ENCODE measurements around the gene GRIK3.

The GRIK3 gene

DNA sequence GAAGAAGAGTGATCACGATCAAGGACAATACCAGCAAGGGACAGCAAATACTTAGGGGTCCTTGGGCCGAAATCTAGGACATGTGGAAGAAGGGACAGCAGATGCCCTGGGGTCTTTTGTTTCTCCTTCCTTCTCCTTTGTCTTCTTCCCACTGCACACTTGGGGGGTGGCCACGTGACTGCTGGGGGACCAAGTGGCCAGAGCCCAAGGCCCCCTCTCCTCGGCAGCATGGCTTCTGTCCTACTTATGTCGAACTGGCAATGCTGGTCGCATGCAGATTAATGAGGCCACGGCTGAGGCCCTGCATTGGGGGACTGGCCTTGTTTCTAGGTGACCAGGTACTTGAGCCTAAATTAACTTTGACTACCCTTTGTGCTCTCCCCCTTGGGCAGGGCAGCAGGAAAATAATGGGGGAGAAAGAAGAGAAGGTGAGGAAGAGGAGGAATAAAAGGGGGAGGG lies 83.0 kb downstream of the GRIK3 start:
- Histone ChIP-seq H3K79me2 (ENCODE audit: insufficient read depth, low read length) (no peaks in the 10 kb centered on the region), H3K4me2 (ENCODE audit: low read depth, low read length, poor library complexity, severe bottlenecking) (no peak overlapping the region), H4K20me1 (ENCODE audit: insufficient read depth, low read length, poor library complexity, severe bottlenecking) (no peaks in the 10 kb centered on the region), H3K4me1 (ENCODE audit: insufficient read depth, low read length, poor library complexity, severe bottlenecking) (no peaks in the 10 kb centered on the region), H2AFZ (ENCODE audit: low read length) (no peak overlapping the region), H3K9ac (ENCODE audit: low read depth, low read length, poor library complexity, severe bottlenecking) (no peak overlapping the region), H3K4me3 (ENCODE audit: low read length, poor library complexity, severe bottlenecking) (no peak overlapping the region), H3K27me3 (ENCODE audit: insufficient read depth, low read length, poor library complexity, severe bottlenecking) (no peaks in the 10 kb centered on the region), H3K9me3 (ENCODE audit: insufficient read depth, low read depth, low read length) (no peaks in the 10 kb centered on the region), H3K36me3 (ENCODE audit: insufficient read depth, low read length) (no peaks in the 10 kb centered on the region), H3F3A (ENCODE audit: low read depth) (no peaks in the 10 kb centered on the region), H3K9me2 (replicated peaks; ENCODE audit: low read depth, low read length) (no peaks in the 10 kb centered on the region)
- TF ChIP-seq CTCF (conservative IDR thresholded peaks at IDR 0.05; ENCODE audit: low read length) (no peak), EZH2phosphoT487 (IDR thresholded peaks at IDR 0.05; ENCODE audit: borderline replicate concordance) (no peak)

- no peaks in the 10 kb centered on the region for H3K9me3 ChIP-seq (ENCODE audit: insufficient read depth, low read depth, low read length)
- H3K4me3 ChIP-seq (ENCODE audit: low read length, poor library complexity, severe bottlenecking) = no peak overlapping the region
- no peak for TF ChIP-seq EZH2phosphoT487 (IDR thresholded peaks at IDR 0.05; ENCODE audit: borderline replicate concordance)
- no peak for TF ChIP-seq CTCF (conservative IDR thresholded peaks at IDR 0.05; ENCODE audit: low read length)
- H3K9me2 ChIP-seq (replicated peaks; ENCODE audit: low read depth, low read length) = no peaks in the 10 kb centered on the region
- H3F3A ChIP-seq (ENCODE audit: low read depth) = no peaks in the 10 kb centered on the region
- no peak overlapping the region for H3K9ac ChIP-seq (ENCODE audit: low read depth, low read length, poor library complexity, severe bottlenecking)
- H3K4me1 ChIP-seq (ENCODE audit: insufficient read depth, low read length, poor library complexity, severe bottlenecking) = no peaks in the 10 kb centered on the region
- no peak overlapping the region for H3K4me2 ChIP-seq (ENCODE audit: low read depth, low read length, poor library complexity, severe bottlenecking)
- no peaks in the 10 kb centered on the region for H3K36me3 ChIP-seq (ENCODE audit: insufficient read depth, low read length)
- H3K79me2 ChIP-seq (ENCODE audit: insufficient read depth, low read length) = no peaks in the 10 kb centered on the region
- no peaks in the 10 kb centered on the region for H3K27me3 ChIP-seq (ENCODE audit: insufficient read depth, low read length, poor library complexity, severe bottlenecking)
- H4K20me1 ChIP-seq (ENCODE audit: insufficient read depth, low read length, poor library complexity, severe bottlenecking) = no peaks in the 10 kb centered on the region
- H2AFZ ChIP-seq (ENCODE audit: low read length) = no peak overlapping the region
These were observed 83.6 kb downstream of the GRIK3 start for GRCh38 chr1:36950604-36951291.

DNA sequence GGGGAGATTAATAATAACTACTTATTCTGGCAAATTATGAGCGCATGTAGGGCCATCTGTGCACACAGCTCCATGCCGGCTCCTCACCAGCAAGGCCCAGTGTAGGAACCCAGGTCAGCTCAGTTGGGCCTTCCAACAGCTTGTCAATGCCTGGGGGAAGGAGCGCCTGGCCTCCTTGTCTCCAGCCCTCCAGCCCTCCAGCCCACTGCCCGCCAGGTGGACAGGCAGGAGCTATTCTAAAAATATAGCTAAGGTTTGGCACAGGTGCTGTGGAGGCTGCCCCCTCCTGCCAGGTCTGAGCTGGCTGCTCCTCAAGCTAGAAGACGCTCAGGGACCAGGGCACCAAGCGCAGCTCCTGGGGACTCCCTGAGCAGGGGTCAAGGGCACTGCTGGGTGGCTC lies 85.7 kb downstream of the GRIK3 start:
- Histone ChIP-seq H3K79me2 (ENCODE audit: insufficient read depth, low read length) (no peaks in the 10 kb centered on the region), H3K36me3 (ENCODE audit: insufficient read depth, low read length) (no peaks in the 10 kb centered on the region), H3K4me1 (ENCODE audit: insufficient read depth, low read length, poor library complexity, severe bottlenecking) (no peaks in the 10 kb centered on the region), H2AFZ (ENCODE audit: low read length) (no peak overlapping the region), H3K27me3 (ENCODE audit: insufficient read depth, low read length, poor library complexity, severe bottlenecking) (no peaks in the 10 kb centered on the region), H4K20me1 (ENCODE audit: insufficient read depth, low read length, poor library complexity, severe bottlenecking) (no peaks in the 10 kb centered on the region), H3K4me3 (ENCODE audit: low read length, poor library complexity, severe bottlenecking) (no peak overlapping the region), H3F3A (ENCODE audit: low read depth) (no peaks in the 10 kb centered on the region), H3K4me2 (ENCODE audit: low read depth, low read length, poor library complexity, severe bottlenecking) (no peak overlapping the region), H3K9me3 (ENCODE audit: insufficient read depth, low read depth, low read length) (no peaks in the 10 kb centered on the region), H3K9me2 (replicated peaks; ENCODE audit: low read depth, low read length) (no peaks in the 10 kb centered on the region), H3K9ac (ENCODE audit: low read depth, low read length, poor library complexity, severe bottlenecking) (no peak overlapping the region)
- TF ChIP-seq CTCF (conservative IDR thresholded peaks at IDR 0.05; ENCODE audit: low read length) (no peak), EZH2phosphoT487 (IDR thresholded peaks at IDR 0.05; ENCODE audit: borderline replicate concordance) (no peak)

Data from Loucy (cell line).